Adrenal gland (tissue), 12 donors: ENCODE data around the gene STMN3. TPM values are rescaled to one million over a fixed set of nuclear protein-coding genes. Genes with fewer than 3 reads are reported as not detected.

ENCODE experiments used
- DNase-seq, 7 donors: peaks; one replicate each; pipeline ENCODE4 v3.0.0-alpha.2; 2019 to 2020
- H3K27ac ChIP-seq, 5 donors: fragments of 200-600 bp; sonication (generic) in 4 of 5; 1 replicate in 3 of 5; 2 replicates in 2 of 5; pipeline versions ENCODE4 v1.5.1 to v1.8.0; 2016 to 2020; ENCODE audit warnings: mild to moderate bottlenecking in 1 of 5
- H3K27me3 ChIP-seq: fragments of 200-600 bp; 2 replicates; pipeline ENCODE4 v1.8.0; 2021
- H3K36me3 ChIP-seq, 2 donors: fragments of 200-600 bp; replicated peaks in 1 of 2; 1 replicate in 1 of 2; 2 replicates in 1 of 2; pipeline versions ENCODE4 v1.5.1 to v1.8.0; 2018 to 2022
- H3K4me1 ChIP-seq, 2 donors: fragments of 200-600 bp; replicated peaks in 1 of 2; 1 replicate in 1 of 2; 2 replicates in 1 of 2; pipeline versions ENCODE4 v1.5.1 to v1.8.0; 2018 to 2021
- H3K4me3 ChIP-seq, 4 donors: fragments of 200-600 bp; sonication (generic) in 3 of 4; one replicate each; pipeline ENCODE4 v1.5.1; 2016 to 2018
- H3K9me3 ChIP-seq, 3 donors: fragments of 200-600 bp; sonication (generic) in 1 of 3; replicated peaks in 1 of 3; 1 replicate in 2 of 3; 2 replicates in 1 of 3; pipeline versions ENCODE4 v1.5.1 to v1.8.0; 2016 to 2021
- POLR2A ChIP-seq, 2 donors: fragments of 450-650 bp; IDR thresholded peaks; one replicate each; pipeline ENCODE4 v1.6.1; 2017; ENCODE audit warnings: antibody characterized with exemption in 2 of 2, mild to moderate bottlenecking in 2 of 2, moderate library complexity in 1 of 2
- WGBS, 4 donors: extraction: QIAGEN DNeasy Blood & Tissue Kit in 2 of 4; methylation state at CpG; one replicate each; pipeline versions ENCODE4 v1.1.5 to v1.1.7; 2013 to 2017; 5-methylcytosine and 5-hydroxymethylcytosine counted together
- intact Hi-C, 2 donors: fragments of 100-400 bp; cut with DNase I; formaldehyde crosslinking; loops; one replicate each; pipeline versions ENCODE4 v1.14.1 to v1.15.0; 2022 to 2023
- polyA plus RNA-seq, 3 donors: library from polyadenylated mRNA; stranded (reverse); fragments of 200-250 nt in 2 of 3; fragments of 350-450 nt in 1 of 3; fragmentation: Illumina TruSeq in 1 of 3; extraction: RNeasy Lipid Tissue Mini Kit (QIAGEN cat#74804) in 1 of 3; gene quantifications; one replicate each; pipeline ENCODE4 v1.2.3, GENCODE V29; 2013 to 2014
- total RNA-seq, 9 donors: library from RNA; depleted of rRNA in 4 of 9; stranded (reverse); fragments of >200 nt in 4 of 9; fragments of 120-200 nt in 1 of 9; fragmentation: NEBNext Ultra II Directional in 1 of 9; extraction: Animal tissue kit (Norgen Biotek cat#: 25700) in 1 of 9; gene quantifications; one replicate each; pipeline versions ENCODE4 v1.1.0 to v1.2.4, GENCODE V29; 2013 to 2023
- TF ChIP-seq, protein P1 (sequence below), 6 experiments: fragments of 450-650 bp in 4 of 6; fragments of 200-600 bp in 2 of 6; sonication (generic) in 1 of 6; IDR thresholded peaks; 1 replicate in 5 of 6; 2 replicates in 1 of 6; pipeline versions ENCODE4 v1.5.1 to v1.8.0; 2016 to 2021; ENCODE audit warnings: antibody characterized with exemption in 6 of 6, mild to moderate bottlenecking in 2 of 6, moderate library complexity in 1 of 6
- donor health status: healthy with polysubstance abuse.
- donor health status: Bipolar disorder and iron deficiency.
- donor health status: DM: yes; HTN: yes; CAD: no.
- donor health status: DM: no; HTN: no; CAD: no.
- donor health status: DM: no; HTN: no; CAD: no.
- donor health status: DM: yes; HTN: yes; CAD: no.

STMN3 gene
- total and polyA plus RNA-seq, 12 donors: 29.2 to 109 (median 54.5) TPM

DNA sequence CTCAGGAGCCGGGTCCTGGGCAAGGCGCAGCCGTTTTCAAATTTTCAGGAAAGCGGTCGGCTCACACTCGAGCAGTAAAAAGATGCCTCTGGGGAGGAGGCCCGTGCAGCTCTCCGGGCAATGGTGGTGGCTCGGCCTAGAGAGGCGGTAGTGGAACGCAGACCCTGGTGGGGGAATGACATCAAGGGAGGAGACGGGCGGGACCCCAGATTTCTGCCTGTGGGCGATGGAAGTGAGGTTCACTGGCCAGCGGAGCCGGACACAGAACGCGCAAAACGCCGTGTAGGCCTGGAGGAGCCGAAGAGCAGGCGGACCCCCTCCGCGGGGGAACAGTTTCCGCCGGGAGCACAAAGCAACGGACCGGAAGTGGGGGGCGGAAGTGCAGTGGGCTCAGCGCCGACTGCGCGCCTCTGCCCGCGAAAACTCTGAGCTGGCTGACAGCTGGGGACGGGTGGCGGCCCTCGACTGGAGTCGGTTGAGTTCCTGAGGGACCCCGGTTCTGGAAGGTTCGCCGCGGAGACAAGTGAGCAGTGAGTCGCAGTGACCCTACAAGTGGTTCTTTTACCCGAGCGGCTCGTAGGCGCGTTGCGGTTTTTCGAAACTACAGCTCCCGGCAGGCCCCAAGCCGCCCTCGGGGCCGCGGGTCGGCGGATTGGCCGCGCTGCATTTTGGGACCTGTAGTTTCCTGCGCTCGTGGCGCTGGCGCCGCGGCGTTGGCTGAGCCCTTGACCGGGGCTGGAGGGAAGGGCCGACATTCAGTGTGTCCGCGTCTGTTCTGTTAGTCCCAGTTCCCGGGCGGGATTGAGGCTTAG lies 4.9 kb upstream of the STMN3 start, which contains the start of gene RTEL1:
TSS of gene RTEL1 (plus strand) at position 376 of the 812 bp plus-strand sequence. CDS start 1,091 bp downstream, outside the sequence.
- Histone ChIP-seq H3K27ac (peak within 1 kb of the TSS; percentile 82 to 92 (median 84)), H3K4me3 (peak within 1 kb of the TSS in 3 of 4 donors; percentile 81 to 91 (median 86)), H3K9me3 (no peaks in the 10 kb centered on the region), H3K4me1 (peaks cover 15 to 27% of the 10 kb centered on the region in 2 donors), H3K27me3 (no peaks in the 10 kb centered on the region), H3K36me3 (peaks cover 0 to 21% of the 10 kb centered on the region in 2 donors)
- TF ChIP-seq POLR2A (IDR thresholded peaks at IDR 0.05): peak; percentile 21 to 51
- TF ChIP-seq, protein P1, sequence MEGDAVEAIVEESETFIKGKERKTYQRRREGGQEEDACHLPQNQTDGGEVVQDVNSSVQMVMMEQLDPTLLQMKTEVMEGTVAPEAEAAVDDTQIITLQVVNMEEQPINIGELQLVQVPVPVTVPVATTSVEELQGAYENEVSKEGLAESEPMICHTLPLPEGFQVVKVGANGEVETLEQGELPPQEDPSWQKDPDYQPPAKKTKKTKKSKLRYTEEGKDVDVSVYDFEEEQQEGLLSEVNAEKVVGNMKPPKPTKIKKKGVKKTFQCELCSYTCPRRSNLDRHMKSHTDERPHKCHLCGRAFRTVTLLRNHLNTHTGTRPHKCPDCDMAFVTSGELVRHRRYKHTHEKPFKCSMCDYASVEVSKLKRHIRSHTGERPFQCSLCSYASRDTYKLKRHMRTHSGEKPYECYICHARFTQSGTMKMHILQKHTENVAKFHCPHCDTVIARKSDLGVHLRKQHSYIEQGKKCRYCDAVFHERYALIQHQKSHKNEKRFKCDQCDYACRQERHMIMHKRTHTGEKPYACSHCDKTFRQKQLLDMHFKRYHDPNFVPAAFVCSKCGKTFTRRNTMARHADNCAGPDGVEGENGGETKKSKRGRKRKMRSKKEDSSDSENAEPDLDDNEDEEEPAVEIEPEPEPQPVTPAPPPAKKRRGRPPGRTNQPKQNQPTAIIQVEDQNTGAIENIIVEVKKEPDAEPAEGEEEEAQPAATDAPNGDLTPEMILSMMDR (IDR thresholded peaks at IDR 0.05): peak in 4 of 6 experiments; percentile 2 to 34 (median 26)
- intact Hi-C loops: no loop called here
- DNase-seq: peak; percentile 91 to 96 (median 92)
- WGBS, 4 donors: 0 to 10% (median 1%) methylated on average over 6 to 73 of the region's 73 CpGs

- no peaks in the 10 kb centered on the region for H3K27me3 ChIP-seq
- H3K9me3 ChIP-seq: no peaks in the 10 kb centered on the region
- peaks cover 19 to 31% of the 10 kb centered on the region in 2 donors for H3K4me1 ChIP-seq
- peak in 1 of 7 donors; percentile 23 for DNase-seq
- peak overlapping the region; percentile 82 to 92 (median 84) for H3K27ac ChIP-seq
- 38 to 72% (median 44%) methylated on average over 7 to 31 of the region's 31 CpGs for WGBS, 4 donors
- intact Hi-C loops: no loop called here
- peak overlapping the region in 2 of 4 donors; percentile 81 to 91 for H3K4me3 ChIP-seq
- TF ChIP-seq, protein P1 (IDR thresholded peaks at IDR 0.05): no peak
- no peak for TF ChIP-seq POLR2A (IDR thresholded peaks at IDR 0.05)
- H3K36me3 ChIP-seq: peaks cover 0 to 14% of the 10 kb centered on the region in 2 donors
Observed at GRCh38 chr20:63657260-63657936, 4.2 kb upstream of the STMN3 start.

- TF ChIP-seq POLR2A (IDR thresholded peaks at IDR 0.05): no peak
- TF ChIP-seq, protein P1 (IDR thresholded peaks at IDR 0.05): no peak
- H3K27me3 ChIP-seq: no peaks in the 10 kb centered on the region
- H3K36me3 ChIP-seq: peaks cover 0 to 4% of the 10 kb centered on the region in 2 donors
- H3K9me3 ChIP-seq: no peaks in the 10 kb centered on the region
- no peak overlapping the region for H3K4me3 ChIP-seq
- intact Hi-C loops: no loop called here
- H3K4me1 ChIP-seq: peaks cover 29 to 40% of the 10 kb centered on the region in 2 donors
- no peak overlapping the region for H3K27ac ChIP-seq
- DNase-seq: no peak
- WGBS, 4 donors: 92 to 95% (median 92%) methylated on average over 2 to 3 of the region's 3 CpGs
Observed at GRCh38 chr20:63656451-63656850, 3.2 kb upstream of the STMN3 start.

GRCh38 chr20:63655249-63655648 lies 2.0 kb upstream of the STMN3 start:
- no peaks in the 10 kb centered on the region for H3K36me3 ChIP-seq
- no peak for DNase-seq
- 84 to 100% (median 97%) methylated on average over 1 to 4 of the region's 4 CpGs for WGBS, 4 donors
- no peak overlapping the region for H3K4me3 ChIP-seq
- intact Hi-C loops: no loop called here
- TF ChIP-seq, protein P1 (IDR thresholded peaks at IDR 0.05): no peak
- TF ChIP-seq POLR2A (IDR thresholded peaks at IDR 0.05): no peak
- no peak overlapping the region for H3K27ac ChIP-seq
- H3K9me3 ChIP-seq: no peaks in the 10 kb centered on the region
- peaks cover 30 to 44% of the 10 kb centered on the region in 2 donors for H3K4me1 ChIP-seq
- H3K27me3 ChIP-seq: no peaks in the 10 kb centered on the region
